BLaER1 (cell line): Measurements from ENCODE around the gene COMMD2.
A peak's percentile ranks its signal among the peaks of the same experiment; 100 is the strongest.

ENCODE experiments used
- H3K27ac ChIP-seq: shearing (Covaris generic); formaldehyde crosslinking; 2 replicates; pipeline ENCODE4 v1.8.1; 2022
- H3K27me3 ChIP-seq: shearing (Covaris generic); formaldehyde crosslinking; 2 replicates; pipeline ENCODE4 v1.8.1; 2022
- H3K36me3 ChIP-seq: shearing (Covaris generic); formaldehyde crosslinking; 2 replicates; pipeline ENCODE4 v1.8.1; 2022
- H3K4me1 ChIP-seq: shearing (Covaris generic); formaldehyde crosslinking; 2 replicates; pipeline ENCODE4 v1.8.1; 2022
- H3K4me2 ChIP-seq: shearing (Covaris generic); formaldehyde crosslinking; 2 replicates; pipeline ENCODE4 v1.8.1; 2022
- H3K4me3 ChIP-seq: shearing (Covaris generic); formaldehyde crosslinking; 2 replicates; pipeline ENCODE4 v1.8.1; 2022
- H3K9ac ChIP-seq: shearing (Covaris generic); formaldehyde crosslinking; 2 replicates; pipeline ENCODE4 v1.8.1; 2022
- H3K9me3 ChIP-seq: shearing (Covaris generic); formaldehyde crosslinking; 2 replicates; pipeline ENCODE4 v1.8.1; 2022
- H4K20me1 ChIP-seq: shearing (Covaris generic); formaldehyde crosslinking; 2 replicates; pipeline ENCODE4 v1.8.1; 2022
- Cebpa-rat ChIP-seq: shearing (Covaris generic); IDR thresholded peaks from 2 replicates; pipeline ENCODE4 v1.8.1; 2022

The COMMD2 gene

GRCh38 chr3:149783576-149783975 lies 31.3 kb upstream of the COMMD2 start:
- Histone ChIP-seq H3K4me2 (no peak overlapping the region), H3K27ac (no peak overlapping the region)

DNA sequence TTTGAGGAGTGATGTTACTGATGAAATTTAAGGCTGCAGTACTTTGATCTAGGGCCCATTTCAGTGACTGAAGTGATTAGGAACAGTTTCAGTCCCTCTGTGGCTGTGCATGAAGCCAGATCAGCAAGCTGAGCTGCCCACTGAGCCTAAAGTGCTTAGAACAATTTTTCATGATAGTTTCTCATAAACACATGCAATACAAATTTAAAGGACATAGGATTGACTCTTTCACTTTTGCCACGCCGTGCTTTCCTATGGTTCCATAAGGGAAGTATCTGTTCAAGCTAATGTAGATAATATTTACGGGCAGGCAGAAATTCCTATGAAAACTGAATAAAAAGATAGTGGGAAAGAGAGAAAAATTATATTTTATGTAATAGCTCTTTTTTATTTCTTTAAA lies 29.5 kb upstream of the COMMD2 start:
- H3K4me1 ChIP-seq: peaks cover 7% of the 10 kb centered on the region; the same call in 1 of the 2 replicates
- H3K9me3 ChIP-seq: no peaks in the 10 kb centered on the region
- no peak for TF ChIP-seq Cebpa-rat
- no peak overlapping the region for H3K27ac ChIP-seq
- H3K27me3 ChIP-seq: no peaks in the 10 kb centered on the region
- H3K9ac ChIP-seq: no peak overlapping the region
- H3K4me3 ChIP-seq: no peak overlapping the region
- H3K36me3 ChIP-seq: no peaks in the 10 kb centered on the region
- no peaks in the 10 kb centered on the region for H4K20me1 ChIP-seq
- peak overlapping the region; percentile 23; the same call in 1 of the 2 replicates for H3K4me2 ChIP-seq

More at GRCh38 chr3:149783576-149783975, 31.3 kb upstream of the COMMD2 start:
- Histone ChIP-seq H4K20me1 (no peaks in the 10 kb centered on the region), H3K4me1 (peaks cover 7% of the 10 kb centered on the region; the same call in 1 of the 2 replicates), H3K36me3 (no peaks in the 10 kb centered on the region), H3K27me3 (no peaks in the 10 kb centered on the region), H3K9me3 (no peaks in the 10 kb centered on the region), H3K9ac (no peak overlapping the region), H3K4me3 (no peak overlapping the region)
- TF ChIP-seq Cebpa-rat: no peak

DNA sequence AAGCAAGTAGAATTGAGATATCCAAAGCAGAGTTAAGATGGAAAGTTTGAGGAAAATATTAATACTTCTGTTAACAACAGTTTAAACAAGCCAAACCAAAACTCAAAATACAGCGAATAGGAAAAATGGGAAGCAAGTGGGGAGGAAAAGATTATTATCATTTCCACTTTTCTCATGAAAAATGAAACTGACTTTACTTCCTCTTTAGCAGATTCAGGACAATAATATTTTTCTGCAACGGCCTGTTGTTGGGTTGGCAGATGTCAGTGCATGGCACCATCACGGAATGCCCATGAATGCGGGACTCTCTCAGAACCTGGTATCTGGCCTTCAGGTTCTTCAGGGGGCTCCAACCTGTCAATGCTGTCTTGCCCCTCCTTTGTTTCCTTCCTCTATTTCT lies 28.9 kb upstream of the COMMD2 start:
- no peak for TF ChIP-seq Cebpa-rat
- Histone ChIP-seq H3K9me3 (no peaks in the 10 kb centered on the region), H4K20me1 (no peaks in the 10 kb centered on the region), H3K36me3 (no peaks in the 10 kb centered on the region), H3K27me3 (no peaks in the 10 kb centered on the region), H3K27ac (no peak overlapping the region; the same call in 1 of the 2 replicates), H3K4me3 (no peak overlapping the region), H3K9ac (no peak overlapping the region), H3K4me2 (peak overlapping the region; percentile 23; the same call in 1 of the 2 replicates), H3K4me1 (peaks cover 7% of the 10 kb centered on the region; the same call in 1 of the 2 replicates)

GRCh38 chr3:149777414-149778214 lies 25.3 kb upstream of the COMMD2 start:
- H3K27me3 ChIP-seq: no peaks in the 10 kb centered on the region
- no peak for TF ChIP-seq Cebpa-rat
- no peak overlapping the region for H3K4me3 ChIP-seq
- H4K20me1 ChIP-seq: no peaks in the 10 kb centered on the region
- no peaks in the 10 kb centered on the region for H3K36me3 ChIP-seq
- H3K9me3 ChIP-seq: no peaks in the 10 kb centered on the region
- H3K9ac ChIP-seq: no peak overlapping the region
- peaks cover 7% of the 10 kb centered on the region; the same call in 1 of the 2 replicates for H3K4me1 ChIP-seq
- H3K4me2 ChIP-seq: no peak overlapping the region
- H3K27ac ChIP-seq: no peak overlapping the region

DNA sequence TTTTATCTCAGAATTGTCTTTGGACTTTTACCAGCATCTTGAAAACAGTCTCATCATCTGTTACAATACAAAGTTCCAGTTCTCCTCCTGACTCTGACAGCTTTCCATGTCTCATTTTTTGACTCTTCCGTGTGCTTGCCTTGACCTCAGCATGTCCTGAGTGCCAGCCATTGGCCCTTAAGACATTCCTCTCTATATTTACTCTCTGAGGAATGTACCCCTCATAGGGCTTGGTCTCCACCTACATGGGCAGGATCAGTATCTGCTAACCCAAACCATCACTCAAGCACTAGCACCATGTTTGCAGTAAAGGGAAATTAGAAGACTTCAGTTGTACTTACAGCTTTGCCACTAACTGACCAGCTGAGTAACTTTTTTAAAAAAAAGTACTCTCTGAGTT lies 23.9 kb upstream of the COMMD2 start:
- Histone ChIP-seq H3K4me1 (peaks cover 2% of the 10 kb centered on the region; the same call in 1 of the 2 replicates), H3K4me2 (no peak overlapping the region), H3K36me3 (no peaks in the 10 kb centered on the region), H3K9me3 (no peaks in the 10 kb centered on the region), H3K27me3 (no peaks in the 10 kb centered on the region), H4K20me1 (no peaks in the 10 kb centered on the region), H3K9ac (no peak overlapping the region), H3K27ac (no peak overlapping the region), H3K4me3 (no peak overlapping the region)
- TF ChIP-seq Cebpa-rat: no peak

DNA sequence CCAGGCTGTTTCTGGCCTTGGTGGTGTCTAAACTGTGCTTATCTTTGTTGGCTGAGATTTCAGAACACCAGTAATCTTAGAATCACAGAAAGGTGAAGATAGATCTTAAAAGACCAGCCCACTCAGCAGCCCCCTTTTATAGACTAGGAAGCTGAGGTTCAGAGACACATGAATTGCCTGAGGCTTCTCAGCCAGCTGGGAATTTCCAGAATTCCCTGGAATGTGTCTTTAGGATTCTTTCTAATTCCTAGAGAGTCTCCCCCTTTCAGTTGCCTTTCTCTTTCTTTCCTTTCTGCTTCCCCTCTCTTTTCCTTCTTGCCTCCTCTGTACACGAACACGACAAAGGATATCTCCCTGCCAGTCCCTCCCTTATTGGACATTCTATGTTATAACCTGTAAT lies 20.6 kb upstream of the COMMD2 start:
- Histone ChIP-seq H3K4me1 (no peaks in the 10 kb centered on the region), H3K36me3 (no peaks in the 10 kb centered on the region), H3K9ac (no peak overlapping the region), H3K27ac (no peak overlapping the region), H3K4me2 (no peak overlapping the region), H4K20me1 (no peaks in the 10 kb centered on the region), H3K4me3 (no peak overlapping the region), H3K9me3 (no peaks in the 10 kb centered on the region), H3K27me3 (no peaks in the 10 kb centered on the region)
- no peak for TF ChIP-seq Cebpa-rat

- H3K4me2 ChIP-seq: no peak overlapping the region
- no peak overlapping the region for H3K9ac ChIP-seq
- TF ChIP-seq Cebpa-rat: no peak
- no peaks in the 10 kb centered on the region for H4K20me1 ChIP-seq
- H3K27me3 ChIP-seq: no peaks in the 10 kb centered on the region
- no peak overlapping the region for H3K27ac ChIP-seq
- no peaks in the 10 kb centered on the region for H3K36me3 ChIP-seq
- H3K9me3 ChIP-seq: no peaks in the 10 kb centered on the region
- H3K4me3 ChIP-seq: no peak overlapping the region
- no peaks in the 10 kb centered on the region for H3K4me1 ChIP-seq
Measured at GRCh38 chr3:149771652-149772271, 19.5 kb upstream of the COMMD2 start.

- no peak overlapping the region for H3K27ac ChIP-seq
- H3K27me3 ChIP-seq: no peaks in the 10 kb centered on the region
- H4K20me1 ChIP-seq: no peaks in the 10 kb centered on the region
- H3K4me3 ChIP-seq: no peak overlapping the region
- no peak overlapping the region for H3K4me2 ChIP-seq
- no peaks in the 10 kb centered on the region for H3K36me3 ChIP-seq
- no peak for TF ChIP-seq Cebpa-rat
- no peak overlapping the region for H3K9ac ChIP-seq
- H3K9me3 ChIP-seq: no peaks in the 10 kb centered on the region
- no peaks in the 10 kb centered on the region for H3K4me1 ChIP-seq
Measured at GRCh38 chr3:149770246-149770645, 18.0 kb upstream of the COMMD2 start.

- Histone ChIP-seq H3K4me2 (no peak overlapping the region), H4K20me1 (no peaks in the 10 kb centered on the region), H3K9ac (no peak overlapping the region), H3K4me3 (no peak overlapping the region), H3K9me3 (no peaks in the 10 kb centered on the region), H3K27ac (no peak overlapping the region), H3K36me3 (no peaks in the 10 kb centered on the region), H3K4me1 (no peaks in the 10 kb centered on the region), H3K27me3 (no peaks in the 10 kb centered on the region)
- TF ChIP-seq Cebpa-rat: no peak
Measured at GRCh38 chr3:149768704-149769103, 16.4 kb upstream of the COMMD2 start.

- Histone ChIP-seq H3K27me3 (no peaks in the 10 kb centered on the region), H3K9ac (no peak overlapping the region), H3K4me1 (no peaks in the 10 kb centered on the region), H3K27ac (no peak overlapping the region), H4K20me1 (no peaks in the 10 kb centered on the region), H3K4me2 (no peak overlapping the region), H3K36me3 (no peaks in the 10 kb centered on the region), H3K4me3 (no peak overlapping the region), H3K9me3 (no peaks in the 10 kb centered on the region)
- TF ChIP-seq Cebpa-rat: no peak
Measured at GRCh38 chr3:149767720-149768119, 15.4 kb upstream of the COMMD2 start.
